HG03039 (cell line): ENCODE measurements around the gene HOXA4.

Experiments used
- ATAC-seq: cut with Tn5 transposase; IDR thresholded peaks from one replicate; pipeline ENCODE4 v1.9.1; 2021; ENCODE audit warnings: mild to moderate bottlenecking, moderate library complexity; ENCODE audit not compliant: unreplicated experiment

Gene HOXA4

DNA sequence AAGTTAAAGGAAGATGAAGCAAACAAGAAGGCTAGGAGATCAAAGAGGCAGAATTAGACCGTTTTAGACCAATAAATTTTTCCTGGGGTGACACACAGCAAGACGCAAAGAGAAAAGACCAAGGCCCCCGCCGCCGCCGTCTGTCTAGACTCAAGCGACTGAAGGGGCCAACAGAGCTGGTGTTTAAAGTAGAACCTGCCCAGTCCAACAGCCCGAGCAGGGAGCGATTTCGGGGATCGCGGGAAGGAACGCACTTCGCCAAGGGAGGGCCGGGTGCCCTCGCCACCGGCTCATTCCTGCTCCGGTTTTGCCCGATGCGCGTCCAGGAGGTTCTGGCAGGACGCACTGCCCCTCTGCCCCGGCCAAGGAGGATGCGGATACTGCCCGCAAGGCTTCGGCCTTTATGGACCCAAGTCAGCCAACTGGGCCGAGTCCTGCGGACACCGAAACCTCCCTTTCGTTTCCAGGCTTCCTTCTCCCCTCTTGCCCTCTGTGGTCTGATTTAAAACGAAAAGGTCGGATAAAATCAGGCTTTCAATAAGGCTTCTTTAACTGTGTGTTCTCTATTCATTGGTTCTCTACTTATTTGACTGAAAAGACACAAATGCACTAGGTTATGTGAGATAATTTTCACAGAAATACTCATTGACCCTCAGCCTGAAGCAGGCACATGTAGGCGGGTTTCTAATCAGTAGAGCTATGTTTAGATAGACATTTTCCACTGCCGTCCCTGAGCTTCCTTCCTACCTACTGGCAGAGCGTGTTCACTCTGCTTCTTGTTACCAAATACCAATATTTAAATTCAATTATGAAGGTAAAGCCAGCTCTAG lies 28.1 kb upstream of the HOXA4 start:
- ATAC-seq, result no peak

DNA sequence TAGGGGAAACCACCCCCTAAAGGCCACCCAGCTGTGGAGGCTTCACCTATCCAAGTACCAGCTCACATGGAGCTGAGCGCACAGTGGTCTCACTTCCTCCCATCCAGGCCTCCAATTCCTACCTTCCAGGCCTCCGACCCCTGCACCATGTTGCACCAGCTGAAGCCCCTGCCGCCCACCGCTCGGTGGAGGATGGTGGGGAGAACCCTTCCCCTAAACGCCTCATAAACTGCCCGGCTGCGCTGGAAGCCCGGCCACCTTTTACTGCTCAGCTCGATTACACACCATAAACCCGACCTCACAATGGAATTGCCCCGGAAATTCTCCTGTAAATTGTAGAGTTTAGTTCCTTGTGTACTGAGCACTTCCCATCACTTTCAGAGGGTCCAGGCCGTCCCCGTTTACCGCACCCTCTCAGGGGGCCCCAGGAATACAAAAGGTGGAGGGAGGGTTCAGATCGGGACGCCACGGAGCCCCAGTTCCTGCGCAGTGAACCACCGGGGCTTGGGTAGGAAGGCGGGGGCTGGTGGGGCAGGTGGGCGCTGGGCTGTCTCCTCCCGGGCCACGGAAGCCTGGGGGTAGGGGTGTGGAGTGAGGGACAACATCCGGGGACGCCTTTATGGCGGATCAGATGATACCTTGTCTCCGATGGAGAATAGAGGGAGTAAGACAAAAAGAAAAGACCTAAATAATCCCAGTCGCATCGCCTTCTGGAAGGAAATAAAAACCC lies 27.3 kb upstream of the HOXA4 start:
- no peak for ATAC-seq

DNA sequence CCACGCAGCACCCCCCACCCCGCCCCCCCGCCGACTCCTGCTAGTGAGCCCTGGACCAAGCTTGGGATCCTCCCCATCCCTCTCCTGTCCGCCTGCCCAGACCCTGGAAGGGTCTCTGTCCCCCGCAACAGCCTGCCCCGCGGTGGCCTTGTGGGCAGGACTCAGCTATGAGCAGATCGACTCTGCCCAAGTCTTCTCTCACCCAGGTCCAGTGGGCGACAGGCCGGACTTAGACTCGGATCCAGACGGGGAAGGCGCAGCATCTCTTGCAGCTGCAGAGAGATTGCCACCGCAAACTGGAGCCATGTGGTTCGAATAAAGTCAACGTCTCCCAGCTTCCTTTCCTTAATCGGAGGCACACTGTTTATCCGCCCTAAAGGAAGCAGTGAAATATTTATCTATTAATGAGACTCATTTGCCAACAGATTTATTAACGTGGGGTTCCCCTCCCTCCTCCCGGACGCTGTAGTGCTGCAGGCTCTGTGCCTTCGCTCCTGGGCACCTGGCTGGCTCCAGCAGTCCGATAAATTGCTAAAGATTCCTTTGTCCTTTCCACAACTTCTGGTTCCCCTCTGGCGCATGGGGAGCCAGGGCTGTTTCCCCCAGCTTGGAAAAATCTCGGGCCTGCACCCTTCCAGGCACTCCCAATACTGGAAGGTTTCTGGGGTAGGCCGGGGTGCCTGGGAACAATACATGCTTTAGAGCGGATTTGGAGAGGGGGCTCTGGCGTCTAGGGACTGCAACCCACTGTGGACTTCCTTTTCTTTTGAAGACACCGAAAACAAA lies 26.6 kb upstream of the HOXA4 start:
- ATAC-seq, result no peak

DNA sequence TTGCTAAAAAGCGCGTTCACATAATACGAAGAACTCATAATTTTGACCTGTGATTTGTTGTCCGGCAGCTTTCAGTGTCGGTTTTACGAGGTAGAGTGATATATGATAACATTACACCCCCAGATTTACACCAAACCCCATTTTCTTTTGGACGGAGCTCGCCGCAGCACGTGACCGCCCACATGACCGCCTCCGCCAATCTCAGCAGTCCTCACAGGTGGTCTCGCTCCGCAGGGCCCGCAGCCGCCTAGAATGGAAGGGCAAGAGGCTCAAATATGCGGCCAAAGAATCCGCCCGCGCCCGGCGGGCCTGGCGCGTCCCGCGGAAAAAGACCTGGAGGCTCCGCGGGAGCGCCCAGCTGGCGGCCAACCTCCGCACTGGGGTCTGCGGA lies 25.9 kb upstream of the HOXA4 start, which contains the start of gene HOXA7:
TSS of gene HOXA7 (minus strand) at position 168 of the 391 bp plus-strand sequence. CDS start at position 38, 130 bp downstream.
- ATAC-seq, result no peak

DNA sequence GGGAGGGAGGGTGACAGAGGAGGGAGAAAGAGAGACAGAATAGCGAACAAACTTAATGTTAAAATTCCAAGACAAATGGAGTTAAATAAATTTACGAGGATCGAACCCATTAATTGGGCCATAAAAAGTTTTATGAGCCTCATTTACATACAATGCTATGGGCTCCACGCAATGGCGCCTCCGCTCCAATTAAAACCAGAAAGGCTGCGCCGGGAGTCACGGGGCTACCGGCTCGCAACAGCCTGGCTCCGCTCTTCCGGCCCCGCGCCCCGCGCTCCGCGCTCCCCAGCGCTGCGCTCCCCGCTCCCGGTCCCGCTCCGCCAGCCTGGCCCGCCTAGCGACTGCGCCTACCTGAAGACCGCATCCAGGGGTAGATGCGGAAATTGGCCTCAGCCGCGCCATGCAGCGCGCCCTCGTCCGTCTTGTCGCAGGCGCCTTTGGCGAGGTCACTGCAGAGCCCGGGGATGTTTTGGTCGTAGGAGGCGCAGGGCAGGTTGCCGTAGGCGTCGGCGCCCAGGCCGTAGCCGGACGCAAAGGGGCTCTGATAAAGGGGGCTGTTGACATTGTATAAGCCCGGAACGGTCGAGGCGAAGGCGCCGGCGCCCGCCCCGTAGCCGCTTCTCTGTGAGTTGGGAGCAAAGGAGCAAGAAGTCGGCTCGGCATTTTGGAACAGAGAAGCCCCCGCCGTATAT lies 25.4 kb upstream of the HOXA4 start:
- ATAC-seq, result no peak

DNA sequence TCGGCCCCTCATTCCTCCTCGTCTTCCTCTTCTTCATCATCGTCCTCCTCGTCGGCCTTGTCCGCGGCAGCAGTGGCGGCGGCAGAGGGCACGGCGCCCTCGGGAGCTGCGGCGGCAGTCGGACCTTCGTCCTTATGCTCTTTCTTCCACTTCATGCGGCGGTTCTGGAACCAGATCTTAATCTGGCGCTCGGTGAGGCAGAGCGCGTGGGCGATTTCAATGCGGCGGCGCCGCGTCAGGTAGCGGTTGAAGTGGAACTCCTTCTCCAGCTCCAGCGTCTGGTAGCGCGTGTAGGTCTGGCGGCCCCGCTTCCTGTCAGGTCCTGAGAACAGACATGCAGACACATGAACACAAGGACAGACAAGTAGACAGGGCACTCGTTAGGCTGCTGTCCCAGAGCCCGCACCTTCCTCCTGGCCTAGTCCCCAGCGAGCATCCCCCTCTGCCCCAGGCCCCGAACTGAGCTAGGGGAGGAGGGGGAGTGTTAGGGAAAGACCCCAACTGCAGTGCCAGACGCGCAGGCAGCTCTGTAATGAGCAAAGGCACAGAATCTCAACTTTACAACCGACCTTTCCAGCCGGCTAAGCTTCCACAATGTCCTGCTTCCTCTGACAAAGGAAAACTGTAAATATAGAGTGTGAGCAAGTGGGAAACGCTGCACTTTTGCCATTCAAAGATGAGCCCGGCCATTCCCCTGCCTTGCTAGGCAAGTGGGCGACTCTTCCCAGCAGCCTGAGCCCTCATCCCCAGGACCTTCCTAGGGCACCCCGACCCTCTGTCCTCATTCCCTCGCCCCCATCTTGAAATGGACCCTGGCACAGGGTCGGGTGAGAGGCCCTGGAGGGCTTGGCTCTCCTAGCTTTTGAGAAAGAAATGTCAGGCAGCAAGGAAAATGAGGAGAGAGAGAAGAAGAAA lies 24.6 kb upstream of the HOXA4 start:
- no peak for ATAC-seq

DNA sequence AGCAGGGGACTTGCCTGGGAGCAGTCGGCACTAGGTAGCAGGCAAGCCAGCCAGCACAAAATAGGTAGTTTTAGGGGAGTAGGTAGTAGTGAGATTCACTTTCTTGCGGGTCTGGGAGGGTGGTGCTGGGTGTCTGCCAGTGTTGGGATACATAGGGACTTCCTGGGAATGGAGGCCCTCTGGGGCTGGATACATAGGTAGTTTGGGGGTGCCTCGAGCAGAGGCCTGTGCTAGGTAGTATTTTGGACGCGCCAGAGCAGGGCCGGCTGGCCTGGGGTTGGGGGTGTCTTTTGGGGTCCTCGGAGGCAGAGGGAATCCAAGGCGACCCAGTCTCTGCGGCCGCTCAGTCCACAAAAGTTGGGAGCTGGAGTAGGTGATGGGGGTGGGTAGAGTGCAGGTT lies 23.8 kb upstream of the HOXA4 start:
- ATAC-seq, result no peak

DNA sequence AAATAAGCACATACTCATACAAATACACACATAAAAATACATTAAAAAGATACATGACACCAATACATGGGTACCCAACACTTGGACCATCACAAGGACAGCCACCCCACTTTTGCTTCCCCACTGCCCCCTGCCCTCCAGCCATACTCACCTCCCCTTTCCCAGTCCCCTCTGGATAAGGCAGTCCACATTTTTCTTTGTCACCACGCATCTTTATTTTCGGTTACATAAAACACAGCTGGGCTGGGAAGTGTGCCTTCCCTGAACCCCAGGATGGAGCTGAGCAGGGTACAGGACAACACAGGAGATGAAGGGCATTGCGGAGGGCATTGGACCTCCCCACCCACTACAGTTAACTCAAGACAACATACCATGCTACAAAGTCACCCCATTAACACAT lies 23.0 kb upstream of the HOXA4 start:
- no peak for ATAC-seq

DNA sequence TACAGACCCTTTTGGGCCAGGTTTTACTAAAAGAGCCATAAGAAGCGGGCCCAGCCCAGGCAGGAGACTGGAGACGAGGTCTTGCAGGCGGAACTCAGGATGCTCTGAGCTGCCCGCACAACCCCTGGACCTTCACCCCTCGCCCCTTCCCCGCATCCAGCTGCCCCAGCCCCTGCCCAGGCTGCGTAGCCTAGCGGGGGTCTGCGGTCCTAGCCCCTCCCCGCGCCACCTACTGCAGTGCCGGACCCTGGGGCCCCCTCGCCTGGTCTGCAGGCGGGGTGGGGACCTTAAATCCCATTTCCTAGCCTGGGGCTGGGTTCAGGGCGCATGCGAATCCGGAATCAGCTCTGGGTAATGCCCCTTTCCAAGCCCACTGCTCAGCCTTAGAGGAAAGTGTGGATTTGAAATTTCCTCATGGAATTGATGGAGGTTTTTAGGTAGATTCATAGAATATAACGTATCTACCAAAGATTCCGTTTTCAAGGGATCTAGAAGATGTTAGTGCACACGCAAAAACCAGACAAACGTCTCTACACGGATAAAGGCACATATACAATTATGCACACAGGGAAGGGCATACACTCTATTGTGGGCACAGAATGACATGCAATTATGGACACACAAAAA lies 22.4 kb upstream of the HOXA4 start:
- ATAC-seq, result no peak

DNA sequence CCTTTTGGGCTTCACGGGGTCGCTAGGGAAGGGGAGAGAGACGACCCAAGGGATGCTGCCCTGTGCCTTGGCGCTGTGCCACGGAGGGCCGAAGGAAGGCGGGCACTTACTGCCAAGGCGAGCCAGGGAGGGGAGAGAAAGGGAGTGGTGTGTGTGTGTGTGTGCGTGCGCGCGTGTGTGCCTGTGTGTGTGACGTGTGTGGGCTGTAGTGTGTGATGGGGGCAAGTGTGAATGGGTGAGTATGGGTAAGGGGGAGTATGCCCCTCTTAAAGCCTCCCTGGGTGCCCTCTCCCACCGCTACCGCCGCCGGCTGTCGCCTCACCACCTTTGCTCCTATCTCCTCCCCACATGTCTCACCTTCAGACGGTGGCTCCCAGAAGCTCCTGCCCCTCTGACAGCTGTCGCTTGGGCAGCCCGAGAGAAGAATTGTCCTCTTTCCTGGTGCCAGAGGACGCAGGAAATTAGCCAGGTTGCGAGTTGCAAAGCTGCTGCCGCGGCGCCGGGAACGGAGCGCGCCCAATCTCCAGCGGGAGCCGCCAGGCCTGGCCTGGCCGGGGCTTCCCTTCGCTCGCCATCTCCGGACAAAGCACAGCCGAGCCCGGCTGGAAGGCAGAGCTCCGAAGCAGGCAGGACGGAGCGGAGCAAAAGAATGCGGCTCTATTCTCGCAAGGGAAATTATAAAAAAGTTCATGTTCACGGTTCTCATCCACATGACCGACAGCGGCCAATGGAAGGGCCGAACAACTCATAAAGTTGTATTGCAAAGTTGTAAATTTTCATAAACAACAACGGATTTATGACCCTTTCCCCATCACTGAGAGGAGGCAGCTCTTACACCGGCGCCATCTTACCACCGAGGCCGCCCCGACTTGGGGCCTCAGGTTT lies 21.6 kb upstream of the HOXA4 start, which contains the start of gene HOXA3:
TSS of gene HOXA3 (minus strand) at position 653 of the 885 bp plus-strand sequence. CDS start 41,943 bp downstream, outside the sequence.
- no peak for ATAC-seq

DNA sequence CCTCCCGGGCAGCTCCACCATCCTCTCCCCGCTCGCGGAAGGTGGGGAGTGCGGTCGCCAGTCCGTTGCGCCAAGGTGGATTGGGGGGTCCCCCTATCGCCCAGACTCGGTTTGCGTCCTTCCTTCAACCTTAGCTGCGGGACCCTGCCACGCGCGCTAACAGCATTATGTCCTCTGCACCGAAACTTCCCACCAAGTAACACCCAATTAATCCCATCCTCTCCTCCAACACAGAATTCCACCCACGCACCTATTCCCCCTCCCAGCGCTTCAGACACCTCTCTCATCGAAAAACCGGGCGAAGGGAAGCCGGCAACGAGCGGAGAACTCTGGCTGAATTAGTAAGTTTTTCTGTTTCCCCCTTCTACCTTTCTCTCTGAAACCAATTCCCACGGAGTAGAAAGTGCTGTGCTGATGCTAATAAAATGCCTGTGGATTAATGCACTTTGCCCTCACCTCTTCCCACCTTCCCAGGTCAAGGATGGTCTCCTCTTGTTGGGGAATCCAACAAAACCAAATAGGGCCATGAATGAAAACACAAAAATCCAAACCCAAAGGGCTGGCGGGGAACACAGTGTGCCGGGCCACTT lies 20.9 kb upstream of the HOXA4 start:
- no peak for ATAC-seq

DNA sequence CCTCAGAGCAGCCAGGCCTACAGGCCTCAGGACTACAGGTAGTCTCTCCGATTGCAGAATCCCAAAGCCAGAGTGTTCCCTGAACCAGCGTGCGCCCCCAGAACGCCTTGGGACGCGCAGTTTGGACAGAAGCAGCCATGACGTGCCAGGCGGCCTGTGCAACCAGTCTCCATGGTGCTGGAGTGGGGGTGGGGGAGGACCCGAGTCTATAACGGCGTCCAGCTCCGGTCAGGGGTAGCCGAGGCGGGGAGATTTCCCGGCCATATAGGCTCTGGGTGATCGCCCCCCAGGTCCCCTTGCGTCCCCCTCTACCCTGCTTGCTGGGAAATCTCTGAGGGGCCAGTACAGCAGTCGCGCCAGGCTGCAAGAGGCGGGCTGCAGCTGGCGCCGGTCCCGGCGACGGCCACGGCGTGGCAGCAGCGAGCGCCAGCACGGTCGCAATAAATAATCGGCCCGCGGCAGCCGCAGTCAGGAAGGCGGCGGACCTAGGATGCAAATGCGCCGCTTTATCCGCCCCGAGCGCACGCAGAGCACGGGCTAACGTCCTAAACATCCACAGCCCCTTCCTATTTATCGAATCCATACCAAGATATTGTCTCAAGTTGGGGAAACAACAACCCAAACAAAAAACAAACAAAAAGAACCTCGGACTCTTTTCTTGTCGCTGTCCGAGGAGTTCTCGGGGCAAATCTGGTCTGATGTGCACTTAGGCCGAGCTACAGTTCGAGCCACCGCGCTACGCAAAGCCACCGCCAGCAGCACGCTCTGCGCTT lies 20.2 kb upstream of the HOXA4 start:
- ATAC-seq, result no peak

DNA sequence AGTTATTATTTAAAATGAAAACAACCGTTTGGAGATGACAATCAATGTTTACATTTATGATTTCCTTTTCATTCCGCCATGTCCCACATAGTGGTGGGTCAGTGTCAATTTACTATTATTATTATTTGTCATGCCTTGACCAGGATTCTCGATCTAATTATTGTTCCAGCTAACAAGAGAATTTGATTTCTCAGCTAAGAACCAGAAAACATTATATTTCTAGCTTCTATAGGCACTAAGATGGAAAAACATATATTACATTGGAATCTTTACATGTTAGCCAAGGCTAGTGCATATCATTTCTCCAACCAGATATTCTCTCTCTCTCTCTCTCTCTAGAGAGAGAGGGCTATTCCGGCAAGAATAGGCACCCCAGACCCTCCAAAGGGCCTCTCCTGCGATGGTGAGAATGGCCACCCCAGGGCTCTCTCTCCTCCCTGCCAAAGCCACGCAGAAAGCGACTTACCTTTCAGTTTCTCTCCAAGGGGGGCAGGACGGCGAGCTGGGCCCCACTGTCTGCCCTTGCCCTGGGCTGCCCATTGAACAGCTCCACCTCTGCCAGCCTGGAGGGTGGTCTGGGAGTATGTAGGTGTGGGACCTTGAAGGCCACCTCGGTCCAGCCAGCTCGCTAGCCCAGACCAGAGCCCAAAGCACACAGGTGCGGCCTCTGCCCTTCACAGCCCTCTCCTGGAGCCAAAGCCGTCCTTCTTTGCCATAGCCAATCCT lies 19.4 kb upstream of the HOXA4 start:
- no peak for ATAC-seq

DNA sequence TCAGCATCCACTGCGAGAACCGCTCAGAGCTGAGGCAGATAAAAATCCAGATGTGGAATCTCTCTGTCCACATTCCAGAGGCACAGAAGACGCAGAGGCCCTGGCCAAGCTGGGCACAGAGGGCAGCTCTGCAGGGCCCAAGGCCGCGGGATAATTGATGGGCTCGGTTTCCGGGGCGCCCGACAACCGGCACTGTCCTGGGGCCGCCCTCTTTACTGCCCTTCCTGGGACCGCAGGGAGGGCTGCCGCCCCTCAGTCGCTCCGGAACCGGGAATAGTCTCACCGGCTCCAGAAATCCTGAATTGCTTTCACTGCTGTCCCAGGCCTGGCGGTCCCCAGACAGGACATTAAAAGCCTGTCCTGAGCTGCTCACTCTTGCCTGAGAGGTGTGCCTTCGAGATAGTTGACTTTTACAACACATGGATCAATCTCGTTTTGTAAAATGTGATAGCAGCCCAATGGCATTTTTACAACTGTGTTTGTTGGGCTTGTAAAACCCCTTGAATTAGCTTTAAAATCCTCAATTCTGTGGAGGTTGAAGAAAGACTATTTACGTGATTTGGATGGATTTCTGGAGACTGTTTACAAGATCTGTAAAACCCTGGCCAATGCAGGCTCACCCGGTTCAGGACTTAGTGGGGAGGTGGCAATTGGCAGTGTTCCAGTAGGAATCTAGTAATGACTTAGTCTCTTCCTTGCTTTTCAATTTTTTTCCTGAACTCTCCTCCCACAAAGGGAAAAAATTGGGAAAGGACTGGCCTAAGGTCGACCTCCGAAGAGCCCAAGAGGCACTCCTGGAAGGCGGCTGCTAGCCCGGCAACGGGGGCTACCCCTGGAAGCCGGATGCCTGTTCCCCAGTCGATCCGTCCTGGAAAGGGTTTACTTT lies 18.4 kb upstream of the HOXA4 start:
- no peak for ATAC-seq

DNA sequence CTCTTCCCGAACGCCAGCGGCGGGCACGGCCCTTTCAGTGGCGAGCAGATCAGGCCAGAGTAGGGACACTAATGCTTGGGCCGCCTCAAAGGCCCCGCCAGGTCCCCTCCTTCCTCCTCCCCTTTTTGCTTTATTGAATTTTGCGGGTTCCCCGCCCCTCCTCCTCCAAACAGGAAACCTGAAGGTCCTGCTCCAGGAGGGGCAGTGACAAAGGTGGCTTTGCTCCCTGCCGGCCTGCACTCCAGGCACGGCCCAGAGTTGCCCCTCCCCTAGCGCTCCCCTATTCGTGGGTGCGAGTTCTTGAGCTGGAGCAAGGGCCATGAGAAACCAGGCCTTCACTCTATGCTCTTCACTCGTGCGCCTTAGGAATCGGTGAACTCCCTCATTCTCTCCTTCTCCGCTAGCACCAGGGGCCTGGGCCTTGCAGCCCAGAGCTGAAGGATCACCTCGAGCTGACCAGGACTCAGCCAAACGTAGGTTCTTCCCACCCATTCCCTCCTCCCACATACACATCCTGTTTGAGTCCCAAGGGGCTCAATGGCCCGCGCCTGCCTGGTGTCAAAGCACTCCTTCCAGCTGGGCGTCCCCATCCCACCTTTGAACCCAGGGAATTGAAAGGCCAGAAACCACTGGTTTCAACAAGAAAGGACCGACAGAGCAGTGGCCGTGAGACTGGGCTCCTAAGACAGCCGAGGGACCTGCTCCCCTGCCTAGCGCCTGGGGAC lies 17.6 kb upstream of the HOXA4 start:
- no peak for ATAC-seq
